ENCODE data around the gene CSTPP1. TPM values are rescaled to one million over a fixed set of nuclear protein-coding genes. Genes with fewer than 3 reads are reported as not detected.
"Not testable (repeated sequence)": the region's sequence is repeated elsewhere in the genome, so short reads cannot be mapped to it uniquely, and the experiment has no call there.

CSTPP1 gene
- total RNA-seq, 1 donor from 2014 or later: 36.9 TPM

GRCh38 chr11:47188259-47188658 lies 251.7 kb downstream of the CSTPP1 start:
- Mint-ChIP-seq H3K36me3 (ENCODE audit: unreplicated experiment) (peaks cover 5% of the 10 kb centered on the region), H3K27me3 (ENCODE audit: unreplicated experiment) (no peaks in the 10 kb centered on the region), H3K4me3 (ENCODE audit: unreplicated experiment) (no peak overlapping the region), H3K27ac (ENCODE audit: unreplicated experiment) (peak overlapping the region; percentile 90), H3K4me1 (ENCODE audit: unreplicated experiment) (peaks cover 60% of the 10 kb centered on the region), H3K9me3 (ENCODE audit: unreplicated experiment) (no peaks in the 10 kb centered on the region)
- DNase-seq (ENCODE audit: extremely low spot score, unreplicated experiment): no peak
- TF ChIP-seq CTCF (IDR thresholded peaks at IDR 0.05): no peak

GRCh38 chr11:47189100-47189834 lies 252.7 kb downstream of the CSTPP1 start:
- Mint-ChIP-seq H3K36me3 (ENCODE audit: unreplicated experiment) (no peaks in the 10 kb centered on the region), H3K27ac (ENCODE audit: unreplicated experiment) (peak overlapping the region; percentile 90), H3K27me3 (ENCODE audit: unreplicated experiment) (no peaks in the 10 kb centered on the region), H3K9me3 (ENCODE audit: unreplicated experiment) (no peaks in the 10 kb centered on the region), H3K4me1 (ENCODE audit: unreplicated experiment) (peaks cover 61% of the 10 kb centered on the region), H3K4me3 (ENCODE audit: unreplicated experiment) (no peak overlapping the region)
- DNase-seq (ENCODE audit: extremely low spot score, unreplicated experiment): no peak
- no peak for TF ChIP-seq CTCF (IDR thresholded peaks at IDR 0.05)

GRCh38 chr11:47191137-47191536 lies 254.6 kb downstream of the CSTPP1 start:
- not testable (repeated sequence) for DNase-seq (ENCODE audit: extremely low spot score, unreplicated experiment); H3K27me3 Mint-ChIP-seq (ENCODE audit: unreplicated experiment); H3K36me3 Mint-ChIP-seq (ENCODE audit: unreplicated experiment); H3K9me3 Mint-ChIP-seq (ENCODE audit: unreplicated experiment); H3K27ac Mint-ChIP-seq (ENCODE audit: unreplicated experiment); H3K4me3 Mint-ChIP-seq (ENCODE audit: unreplicated experiment)
- H3K4me1 Mint-ChIP-seq (ENCODE audit: unreplicated experiment): peaks cover 60% of the 10 kb centered on the region

GRCh38 chr11:47192111-47192510 lies 255.6 kb downstream of the CSTPP1 start:
- H3K27me3 Mint-ChIP-seq (ENCODE audit: unreplicated experiment): no peaks in the 10 kb centered on the region
- no peak for TF ChIP-seq CTCF (IDR thresholded peaks at IDR 0.05)
- no peaks in the 10 kb centered on the region for H3K9me3 Mint-ChIP-seq (ENCODE audit: unreplicated experiment)
- DNase-seq (ENCODE audit: extremely low spot score, unreplicated experiment): no peak
- H3K4me3 Mint-ChIP-seq (ENCODE audit: unreplicated experiment): no peak overlapping the region
- H3K27ac Mint-ChIP-seq (ENCODE audit: unreplicated experiment): no peak overlapping the region
- no peaks in the 10 kb centered on the region for H3K36me3 Mint-ChIP-seq (ENCODE audit: unreplicated experiment)
- H3K4me1 Mint-ChIP-seq (ENCODE audit: unreplicated experiment): peaks cover 54% of the 10 kb centered on the region

- H3K27me3 Mint-ChIP-seq (ENCODE audit: unreplicated experiment); H3K9me3 Mint-ChIP-seq (ENCODE audit: unreplicated experiment); DNase-seq (ENCODE audit: extremely low spot score, unreplicated experiment); H3K36me3 Mint-ChIP-seq (ENCODE audit: unreplicated experiment); H3K4me3 Mint-ChIP-seq (ENCODE audit: unreplicated experiment); H3K27ac Mint-ChIP-seq (ENCODE audit: unreplicated experiment): not testable (repeated sequence)
- peaks cover 19% of the 10 kb centered on the region for H3K4me1 Mint-ChIP-seq (ENCODE audit: unreplicated experiment)
These were observed 261.6 kb downstream of the CSTPP1 start for GRCh38 chr11:47198161-47198560.

GRCh38 chr11:47201015-47201414 lies 264.5 kb downstream of the CSTPP1 start:
- Mint-ChIP-seq H3K4me3 (ENCODE audit: unreplicated experiment) (no peak overlapping the region), H3K27me3 (ENCODE audit: unreplicated experiment) (no peaks in the 10 kb centered on the region), H3K9me3 (ENCODE audit: unreplicated experiment) (no peaks in the 10 kb centered on the region), H3K36me3 (ENCODE audit: unreplicated experiment) (no peaks in the 10 kb centered on the region), H3K27ac (ENCODE audit: unreplicated experiment) (no peak overlapping the region), H3K4me1 (ENCODE audit: unreplicated experiment) (peaks cover 14% of the 10 kb centered on the region)
- DNase-seq (ENCODE audit: extremely low spot score, unreplicated experiment): no peak
- TF ChIP-seq CTCF (IDR thresholded peaks at IDR 0.05): no peak
